Spleen (tissue), 11 donors: ENCODE results near the gene KRTAP17-1. TPM values are rescaled to one million over a fixed set of nuclear protein-coding genes. Genes with fewer than 3 reads are reported as not detected.
A peak's percentile ranks its signal among the peaks of the same experiment; 100 is the strongest.

Source experiments
- DNase-seq: peaks from one replicate; pipeline ENCODE4 v3.0.0-alpha.2; 2020
- H3K27ac ChIP-seq, 8 donors: fragments of 200-600 bp; sonication (generic) in 7 of 8; 1 replicate in 4 of 8; 2 replicates in 4 of 8; pipeline versions ENCODE4 v1.5.0 to v1.8.0; 2016 to 2021; ENCODE audit warnings: inconsistent platforms in 4 of 8, mild to moderate bottlenecking in 4 of 8, moderate library complexity in 1 of 8
- H3K27me3 ChIP-seq, 7 donors: fragments of 200-600 bp; sonication (generic) in 6 of 7; replicated peaks in 1 of 7; 1 replicate in 4 of 7; 2 replicates in 3 of 7; pipeline versions ENCODE4 v1.5.0 to v1.8.0; 2016 to 2021; ENCODE audit warnings: inconsistent platforms in 3 of 7, mild to moderate bottlenecking in 1 of 7
- H3K36me3 ChIP-seq, 6 donors: fragments of 200-600 bp; sonication (generic) in 5 of 6; 1 replicate in 4 of 6; 2 replicates in 2 of 6; pipeline versions ENCODE4 v1.5.0 to v1.8.0; 2016 to 2021; ENCODE audit warnings: inconsistent platforms in 2 of 6
- H3K4me1 ChIP-seq, 6 donors: fragments of 200-600 bp; sonication (generic) in 5 of 6; 1 replicate in 3 of 6; 2 replicates in 3 of 6; pipeline versions ENCODE4 v1.5.0 to v1.8.0; 2016 to 2021; ENCODE audit warnings: inconsistent platforms in 3 of 6
- H3K4me3 ChIP-seq, 8 donors: fragments of 200-600 bp; sonication (generic) in 7 of 8; 1 replicate in 4 of 8; 2 replicates in 4 of 8; pipeline versions ENCODE4 v1.5.0 to v1.8.0; 2016 to 2021; ENCODE audit warnings: inconsistent platforms in 4 of 8, mild to moderate bottlenecking in 4 of 8, moderate library complexity in 2 of 8
- H3K9me3 ChIP-seq, 8 donors: fragments of 200-600 bp; sonication (generic) in 7 of 8; 1 replicate in 4 of 8; 2 replicates in 4 of 8; pipeline versions ENCODE4 v1.5.0 to v1.8.0; 2016 to 2021; ENCODE audit warnings: inconsistent platforms in 4 of 8
- CTCF ChIP-seq, 11 experiments: fragments of 200-600 bp in 7 of 11; fragments of 450-650 bp in 4 of 11; sonication (generic) in 4 of 11; IDR thresholded peaks in 8 of 11; conservative IDR thresholded peaks in 3 of 11; 1 replicate in 7 of 11; 2 replicates in 4 of 11; pipeline versions ENCODE4 v1.4.0 to v1.8.0; 2016 to 2021; ENCODE audit warnings: antibody characterized with exemption in 11 of 11, inconsistent platforms in 4 of 11, mild to moderate bottlenecking in 1 of 11
- POLR2A ChIP-seq, 3 donors: fragments of 450-650 bp; IDR thresholded peaks; one replicate each; pipeline ENCODE4 v1.5.1; 2017; ENCODE audit warnings: antibody characterized with exemption in 3 of 3, mild to moderate bottlenecking in 1 of 3
- POLR2AphosphoS5 ChIP-seq, 3 donors: sonication (generic); formaldehyde crosslinking; IDR thresholded peaks; one replicate each; pipeline ENCODE4 v1.5.1; 2017; ENCODE audit warnings: antibody characterized with exemption in 3 of 3
- WGBS, 5 donors: extraction: QIAGEN DNeasy Blood & Tissue Kit in 3 of 5; methylation state at CpG; one replicate each; pipeline versions ENCODE4 v1.1.5 to v1.1.7; 2013 to 2018; 5-methylcytosine and 5-hydroxymethylcytosine counted together
- intact Hi-C: fragments of 100-400 bp; cut with DNase I; formaldehyde crosslinking; loops from one replicate; pipeline ENCODE4 v1.15.0; 2023; ENCODE audit warnings: low total_unique reads
- polyA plus RNA-seq, 3 donors: library from polyadenylated mRNA; stranded (reverse); fragments of 200-250 nt; gene quantifications; one replicate each; pipeline ENCODE4 v1.2.1, GENCODE V29; 2013
- total RNA-seq, 7 donors: library from RNA; depleted of rRNA in 3 of 7; stranded (reverse); fragments of >200 nt in 3 of 7; fragmentation: NEBNext Ultra II Directional in 4 of 7; extraction: Animal tissue kit (Norgen Biotek cat#: 25700) in 4 of 7; gene quantifications; one replicate each; pipeline versions ENCODE4 v1.1.0 to v1.2.1, GENCODE V29; 2016 to 2021
- donor health status: healthy with polysubstance abuse.
- donor health status: DM: no; HTN: no; CAD: no; lungs with moderate emphysema.
- donor health status: DM: no; HTN: no; CAD: no.
- donor health status: Bipolar disorder and iron deficiency.
- donor health status: healthy.
- donor health status: DM: no; HTN: no; CAD: no.
- donor health status: DM: yes; HTN: yes; CAD: no.

The KRTAP17-1 gene
- total and polyA plus RNA-seq, 10 donors, result not detected

- H3K4me1 ChIP-seq, result peaks cover 0 to 6% (median 0%) of the 10 kb centered on the region in 6 donors
- no peak for DNase-seq
- WGBS, 5 donors, result 41 to 72% (median 59%) methylated on average over 2 of the region's 2 CpGs
- H3K27me3 ChIP-seq, result peaks cover 0 to 14% (median 0%) of the 10 kb centered on the region in 7 donors
- no peak overlapping the region for H3K4me3 ChIP-seq
- H3K9me3 ChIP-seq, result peaks cover 0 to 18% (median 16%) of the 10 kb centered on the region in 8 donors
- H3K27ac ChIP-seq, result no peak overlapping the region
- TF ChIP-seq CTCF (IDR thresholded peaks at IDR 0.05 in 8 of 11, conservative IDR thresholded peaks at IDR 0.05 in 3 of 11) (no peak), POLR2A (IDR thresholded peaks at IDR 0.05) (no peak), POLR2AphosphoS5 (IDR thresholded peaks at IDR 0.05) (no peak)
- H3K36me3 ChIP-seq, result no peaks in the 10 kb centered on the region
- intact Hi-C loops, result no loop called here
Observed at GRCh38 chr17:41318231-41318630, 2.7 kb upstream of the KRTAP17-1 start.

GRCh38 chr17:41315814-41316445 lies 420 bp upstream of the KRTAP17-1 start:
- intact Hi-C loops, result no loop called here

GRCh38 chr17:41311111-41311510 lies 4.4 kb downstream of the KRTAP17-1 start:
- Histone ChIP-seq H3K27me3 (peaks cover 0 to 14% (median 0%) of the 10 kb centered on the region in 7 donors), H3K36me3 (no peaks in the 10 kb centered on the region), H3K4me1 (peaks cover 13 to 39% (median 27%) of the 10 kb centered on the region in 6 donors), H3K9me3 (no peaks in the 10 kb centered on the region), H3K4me3 (no peak overlapping the region), H3K27ac (no peak overlapping the region)
- intact Hi-C loops, result no loop called here
- WGBS, 5 donors, result 64 to 86% (median 81%) methylated on average over 1 of the region's 1 CpG
- TF ChIP-seq POLR2A (IDR thresholded peaks at IDR 0.05) (no peak), CTCF (IDR thresholded peaks at IDR 0.05 in 8 of 11, conservative IDR thresholded peaks at IDR 0.05 in 3 of 11) (no peak), POLR2AphosphoS5 (IDR thresholded peaks at IDR 0.05) (no peak)
- DNase-seq, result no peak

More at GRCh38 chr17:41315814-41316445, 420 bp upstream of the KRTAP17-1 start:
- H3K36me3 ChIP-seq, result no peaks in the 10 kb centered on the region
- H3K4me1 ChIP-seq, result no peaks in the 10 kb centered on the region
- no peak overlapping the region for H3K4me3 ChIP-seq
- 75 to 87% (median 82%) methylated on average over 13 to 17 of the region's 17 CpGs for WGBS, 5 donors
- DNase-seq, result no peak
- TF ChIP-seq POLR2A (IDR thresholded peaks at IDR 0.05), result no peak
- no peak for TF ChIP-seq CTCF (IDR thresholded peaks at IDR 0.05 in 8 of 11, conservative IDR thresholded peaks at IDR 0.05 in 3 of 11)
- no peak for TF ChIP-seq POLR2AphosphoS5 (IDR thresholded peaks at IDR 0.05)
- H3K27me3 ChIP-seq, result peaks cover 0 to 14% (median 0%) of the 10 kb centered on the region in 7 donors
- H3K27ac ChIP-seq, result no peak overlapping the region
- peaks cover 0 to 18% (median 16%) of the 10 kb centered on the region in 8 donors for H3K9me3 ChIP-seq

GRCh38 chr17:41308918-41309359 lies 6.6 kb downstream of the KRTAP17-1 start, which contains the start of gene KRTAP16-1:
Gene KRTAP16-1, minus strand, starts transcription at chr17:41309309. Its CDS starts 56 bp downstream, at chr17:41309253.
- H3K27me3 ChIP-seq, result peaks cover 0 to under 1% (median 0%) of the 10 kb centered on the region in 7 donors
- TF ChIP-seq CTCF (IDR thresholded peaks at IDR 0.05 in 8 of 11, conservative IDR thresholded peaks at IDR 0.05 in 3 of 11), result no peak
- no peak for TF ChIP-seq POLR2A (IDR thresholded peaks at IDR 0.05)
- TF ChIP-seq POLR2AphosphoS5 (IDR thresholded peaks at IDR 0.05), result no peak
- peaks cover 13 to 39% (median 27%) of the 10 kb centered on the region in 6 donors for H3K4me1 ChIP-seq
- WGBS, 5 donors, result 25 to 36% (median 33%) methylated on average over 3 to 7 of the region's 7 CpGs
- no peaks in the 10 kb centered on the region for H3K9me3 ChIP-seq
- peak within 1 kb of the TSS; percentile 72 to 91 (median 81) for H3K27ac ChIP-seq
- DNase-seq, result peak; percentile 89
- peak within 1 kb of the TSS in 3 of 8 donors; percentile 7 to 47 (median 17) for H3K4me3 ChIP-seq
- intact Hi-C loops, result no loop called here
- H3K36me3 ChIP-seq, result no peaks in the 10 kb centered on the region
